Panc1 (cell line): Measurements from ENCODE around the gene UROS. TPM values are rescaled to one million over a fixed set of nuclear protein-coding genes. Genes with fewer than 3 reads are reported as not detected.

Source experiments
- ATAC-seq: fragments of 200-7000 bp; cut with Tn5 transposase; 2 replicates; pipeline ENCODE4 v1.9.1; 2020; ENCODE audit warnings: mild to moderate bottlenecking, moderate library complexity
- BruUV-seq: library from RNA; stranded (reverse); fragments of 400-500 nt; replicated peaks from 2 replicates; lab custom pipeline; 2021; lab: Mats Ljungman, UMichigan
- CTCF ChIA-PET: fragments of 300-600 bp; sonication (Branson Sonifier 250); formaldehyde crosslinking; loops from one replicate; lab custom pipeline; 2022; ENCODE audit warnings: antibody characterized with exemption; lab: Charles Lee
- POLR2A ChIA-PET: fragments of 300-600 bp; sonication (Branson Sonifier 250); formaldehyde crosslinking; loops from one replicate; lab custom pipeline; 2022; ENCODE audit warnings: antibody characterized with exemption; lab: Charles Lee
- DNase-seq: peaks from one replicate; pipeline ENCODE4 v3.0.0-alpha.2; 2010; ENCODE audit warnings: low read depth, low spot score
- H3K27ac ChIP-seq: 2 replicates; pipeline ENCODE4 v1.5.1; 2011; ENCODE audit warnings: mild to moderate bottlenecking, low read length, inconsistent platforms
- H3K27me3 ChIP-seq: fragments of 200-500 bp; sonication (Bioruptor generic); 2 replicates; pipeline ENCODE4 v1.6.0; 2014; ENCODE audit warnings: low read length, inconsistent platforms; ENCODE audit not compliant: control insufficient read depth, insufficient read depth
- H3K36me3 ChIP-seq: fragments of 200-500 bp; sonication (Bioruptor generic); 2 replicates; pipeline ENCODE4 v1.5.1; 2014; ENCODE audit warnings: inconsistent platforms, mild to moderate bottlenecking, low read length, moderate library complexity; ENCODE audit not compliant: control insufficient read depth, insufficient read depth
- H3K4me1 ChIP-seq: 2 replicates; pipeline ENCODE4 v1.5.1; 2011; ENCODE audit warnings: inconsistent platforms, mild to moderate bottlenecking, low read length, moderate library complexity; ENCODE audit not compliant: control insufficient read depth, insufficient read depth
- H3K4me3 ChIP-seq, 2 experiments: 2 replicates each; pipeline ENCODE4 v1.5.1; 2011 to 2012; ENCODE audit warnings: low read depth in 2 of 2, low read length in 2 of 2, mild to moderate bottlenecking in 2 of 2, inconsistent platforms in 1 of 2, moderate library complexity in 1 of 2
- H3K9me3 ChIP-seq: fragments of 200-500 bp; sonication (Bioruptor generic); 2 replicates; pipeline ENCODE4 v1.5.1; 2014; ENCODE audit warnings: low read depth, mild to moderate bottlenecking, inconsistent platforms, low read length, moderate library complexity; ENCODE audit not compliant: control insufficient read depth, insufficient read depth
- POLR2AphosphoS5 ChIP-seq: IDR thresholded peaks from 2 replicates; pipeline ENCODE4 v1.6.1; 2012; ENCODE audit warnings: mild to moderate bottlenecking, low read depth, low read length, moderate library complexity
- SIN3A ChIP-seq: IDR thresholded peaks from 2 replicates; pipeline ENCODE4 v1.6.1; 2012; ENCODE audit warnings: low read depth, mild to moderate bottlenecking, low read length, moderate library complexity, borderline replicate concordance; ENCODE audit not compliant: insufficient read depth
- TCF7L2 ChIP-seq: IDR thresholded peaks from 2 replicates; pipeline ENCODE4 v1.6.1; 2011; ENCODE audit warnings: mild to moderate bottlenecking, low read depth, low read length, inconsistent platforms
- in situ Hi-C: cut with HindIII; loops from 2 replicates; pipeline ENCODE4 v1.10.0; 2016; ENCODE audit warnings: low sequenced_read_pairs, low pct_unique_long_range_greater_than_20kb
- intact Hi-C: fragments of 100-400 bp; cut with micrococcal nuclease; formaldehyde crosslinking; loops from one replicate; pipeline ENCODE4 v1.10.0; 2022; ENCODE audit not compliant: unreplicated experiment
- total RNA-seq: library from RNA; stranded (reverse); gene quantifications from one replicate; pipeline ENCODE4 v1.2.1, GENCODE V29; 2021; ENCODE audit not compliant: unreplicated experiment
- TF ChIP-seq, protein P1 (sequence below), 2 experiments: IDR thresholded peaks; 2 replicates each; pipeline ENCODE4 v1.6.1; 2011 to 2012; ENCODE audit warnings: low read depth in 2 of 2, control low read depth in 1 of 2, low read length in 1 of 2, mild to moderate bottlenecking in 1 of 2, moderate library complexity in 1 of 2; ENCODE audit not compliant: insufficient read depth in 1 of 2
- TF ChIP-seq, protein P2 (sequence below): fragments of 450-650 bp; IDR thresholded peaks from 2 replicates; pipeline ENCODE4 v1.5.1; 2017; ENCODE audit warnings: mild to moderate bottlenecking

UROS gene
- total RNA-seq, 1 experiment from 2014 or later: 103 TPM

DNA sequence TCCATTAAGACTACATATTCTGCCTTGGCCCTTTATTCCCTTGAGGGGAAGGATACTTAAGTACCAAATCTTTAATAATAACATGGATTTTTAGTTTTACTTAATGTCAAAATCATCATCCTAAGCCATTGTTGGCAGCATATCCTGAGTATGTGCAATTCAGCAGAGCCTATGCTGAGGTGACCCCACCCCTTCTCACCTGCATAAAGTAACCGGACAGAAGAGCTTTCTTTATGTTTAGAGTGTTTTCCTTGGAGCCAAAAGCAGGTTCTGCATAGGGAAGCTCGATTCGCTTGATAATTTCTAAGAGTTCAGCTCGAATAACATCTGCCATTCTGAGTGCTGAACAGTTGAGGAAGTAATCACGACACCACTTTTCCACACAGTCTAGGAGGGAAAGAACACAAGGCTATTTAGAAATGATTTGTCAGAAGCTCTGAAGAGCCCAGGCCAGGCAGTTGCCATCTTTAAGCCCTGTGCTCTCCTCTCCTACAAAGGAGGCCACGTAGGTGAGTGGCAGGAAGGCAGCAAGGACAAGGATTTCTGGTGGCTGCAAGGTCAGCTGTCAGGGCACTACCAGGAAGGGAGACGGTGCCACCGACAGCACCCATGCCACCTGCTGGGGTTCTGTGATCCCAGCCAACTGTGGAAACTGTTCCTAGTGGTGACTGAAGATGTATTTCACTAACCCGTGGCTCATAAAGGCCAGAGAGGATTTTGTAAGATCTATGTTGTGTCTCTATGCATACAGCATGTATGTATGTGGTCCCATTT, 15.9 kb upstream of the UROS start:
- intact Hi-C loops: no loop called here
- ChIA-PET POLR2A (interaction anchor here (0.5 kb wide), 1 partner anchor 12 kb away, joined by 8 read pairs; no protein-coding TSS in a partner anchor), CTCF (no interaction called here)
- H3K36me3 ChIP-seq: peaks cover 50% of the 10 kb centered on the region
- no peaks in the 10 kb centered on the region for H3K27me3 ChIP-seq
- H3K4me1 ChIP-seq: no peaks in the 10 kb centered on the region; the same call in 1 of the 2 replicates
- TF ChIP-seq, protein P1, sequence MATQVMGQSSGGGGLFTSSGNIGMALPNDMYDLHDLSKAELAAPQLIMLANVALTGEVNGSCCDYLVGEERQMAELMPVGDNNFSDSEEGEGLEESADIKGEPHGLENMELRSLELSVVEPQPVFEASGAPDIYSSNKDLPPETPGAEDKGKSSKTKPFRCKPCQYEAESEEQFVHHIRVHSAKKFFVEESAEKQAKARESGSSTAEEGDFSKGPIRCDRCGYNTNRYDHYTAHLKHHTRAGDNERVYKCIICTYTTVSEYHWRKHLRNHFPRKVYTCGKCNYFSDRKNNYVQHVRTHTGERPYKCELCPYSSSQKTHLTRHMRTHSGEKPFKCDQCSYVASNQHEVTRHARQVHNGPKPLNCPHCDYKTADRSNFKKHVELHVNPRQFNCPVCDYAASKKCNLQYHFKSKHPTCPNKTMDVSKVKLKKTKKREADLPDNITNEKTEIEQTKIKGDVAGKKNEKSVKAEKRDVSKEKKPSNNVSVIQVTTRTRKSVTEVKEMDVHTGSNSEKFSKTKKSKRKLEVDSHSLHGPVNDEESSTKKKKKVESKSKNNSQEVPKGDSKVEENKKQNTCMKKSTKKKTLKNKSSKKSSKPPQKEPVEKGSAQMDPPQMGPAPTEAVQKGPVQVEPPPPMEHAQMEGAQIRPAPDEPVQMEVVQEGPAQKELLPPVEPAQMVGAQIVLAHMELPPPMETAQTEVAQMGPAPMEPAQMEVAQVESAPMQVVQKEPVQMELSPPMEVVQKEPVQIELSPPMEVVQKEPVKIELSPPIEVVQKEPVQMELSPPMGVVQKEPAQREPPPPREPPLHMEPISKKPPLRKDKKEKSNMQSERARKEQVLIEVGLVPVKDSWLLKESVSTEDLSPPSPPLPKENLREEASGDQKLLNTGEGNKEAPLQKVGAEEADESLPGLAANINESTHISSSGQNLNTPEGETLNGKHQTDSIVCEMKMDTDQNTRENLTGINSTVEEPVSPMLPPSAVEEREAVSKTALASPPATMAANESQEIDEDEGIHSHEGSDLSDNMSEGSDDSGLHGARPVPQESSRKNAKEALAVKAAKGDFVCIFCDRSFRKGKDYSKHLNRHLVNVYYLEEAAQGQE (IDR thresholded peaks at IDR 0.05; ENCODE audit: insufficient read depth in 1 of 2, low read depth in 2 of 2, low read length in 1 of 2): no peak
- TF ChIP-seq POLR2AphosphoS5 (peak; percentile 24; the same call in 1 of the 2 replicates), TCF7L2 (no peak)
- TF ChIP-seq, protein P2, sequence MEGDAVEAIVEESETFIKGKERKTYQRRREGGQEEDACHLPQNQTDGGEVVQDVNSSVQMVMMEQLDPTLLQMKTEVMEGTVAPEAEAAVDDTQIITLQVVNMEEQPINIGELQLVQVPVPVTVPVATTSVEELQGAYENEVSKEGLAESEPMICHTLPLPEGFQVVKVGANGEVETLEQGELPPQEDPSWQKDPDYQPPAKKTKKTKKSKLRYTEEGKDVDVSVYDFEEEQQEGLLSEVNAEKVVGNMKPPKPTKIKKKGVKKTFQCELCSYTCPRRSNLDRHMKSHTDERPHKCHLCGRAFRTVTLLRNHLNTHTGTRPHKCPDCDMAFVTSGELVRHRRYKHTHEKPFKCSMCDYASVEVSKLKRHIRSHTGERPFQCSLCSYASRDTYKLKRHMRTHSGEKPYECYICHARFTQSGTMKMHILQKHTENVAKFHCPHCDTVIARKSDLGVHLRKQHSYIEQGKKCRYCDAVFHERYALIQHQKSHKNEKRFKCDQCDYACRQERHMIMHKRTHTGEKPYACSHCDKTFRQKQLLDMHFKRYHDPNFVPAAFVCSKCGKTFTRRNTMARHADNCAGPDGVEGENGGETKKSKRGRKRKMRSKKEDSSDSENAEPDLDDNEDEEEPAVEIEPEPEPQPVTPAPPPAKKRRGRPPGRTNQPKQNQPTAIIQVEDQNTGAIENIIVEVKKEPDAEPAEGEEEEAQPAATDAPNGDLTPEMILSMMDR: no peak
- H3K9me3 ChIP-seq: no peaks in the 10 kb centered on the region
- H3K27ac ChIP-seq: peak overlapping the region; percentile 13; the same call in 1 of the 2 replicates
- in situ Hi-C loops: no loop called here
- no peak overlapping the region for H3K4me3 ChIP-seq
- ATAC-seq (no peak), DNase-seq (no peak)
- BruUV-seq: no TSS peak

DNA sequence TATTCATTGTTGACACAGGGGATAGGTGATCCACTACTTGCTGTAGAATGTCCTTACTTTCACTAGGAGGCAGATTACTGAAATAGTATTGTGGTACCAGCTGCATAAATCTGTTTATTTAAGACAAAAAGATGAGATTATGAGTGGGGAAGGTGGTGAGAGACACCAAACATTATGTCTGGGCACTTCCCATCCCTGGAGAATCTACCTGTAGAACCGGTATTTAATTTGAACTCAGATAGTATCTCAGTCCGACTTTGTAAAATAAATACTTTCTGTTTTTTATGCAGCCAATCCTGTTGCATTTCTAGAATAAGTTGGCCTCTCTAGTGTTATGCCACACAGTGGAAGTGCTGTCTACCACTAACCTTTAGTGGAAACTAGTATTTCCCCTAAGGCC, 13.7 kb upstream of the UROS start:
- H3K4me3 ChIP-seq: no peak overlapping the region
- in situ Hi-C loops: no loop called here
- H3K36me3 ChIP-seq: peaks cover 63% of the 10 kb centered on the region

More for the DNA sequence above, 13.7 kb upstream of the UROS start:
- DNase-seq: no peak
- ChIA-PET POLR2A (no interaction called here), CTCF (no interaction called here)
- H3K27me3 ChIP-seq: no peaks in the 10 kb centered on the region
- BruUV-seq: no TSS peak
- intact Hi-C loops: no loop called here
- no peak overlapping the region for H3K27ac ChIP-seq
- H3K4me1 ChIP-seq: no peaks in the 10 kb centered on the region; the same call in 1 of the 2 replicates
- peak; percentile 29; the same call in 1 of the 2 replicates for ATAC-seq
- H3K9me3 ChIP-seq: no peaks in the 10 kb centered on the region
- TF ChIP-seq, protein P2: 0 out of 2 replicates have a peak, but pooled peaks have one; percentile 4
- TF ChIP-seq TCF7L2 (no peak), POLR2AphosphoS5 (no peak), SIN3A (no peak)
- TF ChIP-seq, protein P1 (IDR thresholded peaks at IDR 0.05; ENCODE audit: insufficient read depth in 1 of 2, low read depth in 2 of 2, low read length in 1 of 2): no peak
